CMK (cell line): Measurements from ENCODE around the gene EEA1.

ENCODE experiments used
- DNase-seq: peaks from one replicate; pipeline ENCODE4 v3.0.0-alpha.2; 2010; ENCODE audit warnings: low read depth

Gene EEA1

DNA sequence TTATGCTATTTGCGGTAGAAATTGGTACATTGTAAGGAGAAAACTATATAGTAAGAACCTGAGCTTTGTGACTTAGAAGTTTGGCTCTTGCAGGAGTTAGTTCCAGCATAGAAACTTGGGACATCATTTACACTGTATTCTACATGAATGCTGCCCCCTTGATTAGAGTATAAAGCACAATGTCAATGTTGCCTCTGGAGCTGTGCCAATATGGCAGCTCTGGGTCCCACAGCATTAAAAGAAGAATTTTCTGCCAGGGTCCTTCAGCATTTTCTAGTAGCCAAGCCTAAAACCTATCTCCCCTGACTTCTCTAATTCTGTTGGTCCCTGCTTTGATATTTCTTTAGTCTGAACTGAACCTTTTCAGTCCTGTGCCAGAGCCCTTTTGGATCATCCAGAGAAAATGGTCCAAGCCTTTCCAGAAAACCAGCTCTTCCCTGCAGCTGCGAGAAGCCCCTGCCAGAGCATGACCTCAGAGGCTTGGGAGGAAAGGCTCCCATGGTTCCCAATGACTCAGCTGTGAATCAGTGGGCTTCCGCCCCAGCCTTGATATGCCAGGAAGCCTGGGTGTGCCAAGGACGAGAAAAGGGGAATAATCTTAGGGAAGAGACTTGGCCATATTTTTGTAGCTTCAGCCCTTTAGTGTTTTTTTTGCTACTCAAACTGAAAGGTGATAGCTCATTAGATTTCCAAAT is 183.1 kb downstream of the EEA1 start:
- DNase-seq = no peak

DNA sequence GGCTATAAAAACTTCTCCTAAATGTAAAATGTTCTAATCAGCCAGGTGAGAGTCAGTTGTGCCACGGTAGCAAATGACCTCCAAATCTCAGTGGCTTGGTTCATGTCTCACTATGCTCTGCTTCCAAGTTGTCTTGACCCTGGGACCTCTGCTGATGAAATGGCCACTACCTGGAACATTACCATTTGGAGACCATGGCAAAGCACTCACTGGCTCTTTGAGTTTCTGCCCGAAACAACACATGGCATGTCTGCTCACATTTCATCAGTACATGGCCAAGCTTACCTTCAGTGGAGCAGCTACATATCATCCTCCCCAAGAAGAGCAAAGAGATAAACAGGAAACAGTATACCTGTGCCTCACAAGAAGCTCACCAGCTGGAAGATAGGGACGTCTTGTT is 186.1 kb downstream of the EEA1 start:
- no peak for DNase-seq

DNA sequence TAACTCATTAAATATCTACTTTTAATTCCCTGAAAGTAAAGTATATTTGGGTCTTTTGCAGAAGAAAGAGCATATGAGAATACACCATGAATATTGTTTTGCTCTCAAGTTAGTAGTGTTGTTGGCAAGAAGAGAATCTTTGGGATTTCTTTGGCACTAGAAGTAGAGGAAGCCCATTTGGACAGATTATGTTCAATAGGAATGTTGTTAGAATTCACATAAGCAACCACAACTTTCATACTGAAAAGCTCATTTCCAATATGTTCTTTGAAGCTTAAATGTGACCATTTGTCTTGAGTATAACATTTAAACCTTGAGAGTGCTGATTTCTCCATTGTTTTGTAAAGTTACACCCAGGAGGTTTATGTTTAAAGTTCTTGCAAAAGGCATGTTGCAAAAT is 188.7 kb downstream of the EEA1 start:
- DNase-seq = no peak

DNA sequence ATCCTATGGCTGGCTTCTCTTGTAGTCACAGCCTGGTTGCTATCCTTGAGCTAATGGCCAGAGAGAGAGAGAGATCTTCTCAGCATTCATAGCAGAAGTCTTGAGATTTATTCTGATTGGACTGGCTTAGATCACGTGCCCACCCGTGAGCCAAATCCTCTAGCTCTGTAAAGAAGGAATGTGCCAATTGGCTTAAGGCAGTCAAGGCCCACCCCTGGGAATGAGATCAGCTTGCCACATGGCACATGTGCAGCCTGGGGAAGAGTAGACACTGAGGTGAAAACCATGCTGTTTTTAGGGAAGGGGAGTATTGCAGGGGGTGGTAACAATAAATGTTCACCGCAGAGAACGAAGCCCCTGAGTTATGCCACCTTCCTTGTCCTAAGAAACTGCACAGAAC is 190.0 kb downstream of the EEA1 start:
- no peak for DNase-seq

DNA sequence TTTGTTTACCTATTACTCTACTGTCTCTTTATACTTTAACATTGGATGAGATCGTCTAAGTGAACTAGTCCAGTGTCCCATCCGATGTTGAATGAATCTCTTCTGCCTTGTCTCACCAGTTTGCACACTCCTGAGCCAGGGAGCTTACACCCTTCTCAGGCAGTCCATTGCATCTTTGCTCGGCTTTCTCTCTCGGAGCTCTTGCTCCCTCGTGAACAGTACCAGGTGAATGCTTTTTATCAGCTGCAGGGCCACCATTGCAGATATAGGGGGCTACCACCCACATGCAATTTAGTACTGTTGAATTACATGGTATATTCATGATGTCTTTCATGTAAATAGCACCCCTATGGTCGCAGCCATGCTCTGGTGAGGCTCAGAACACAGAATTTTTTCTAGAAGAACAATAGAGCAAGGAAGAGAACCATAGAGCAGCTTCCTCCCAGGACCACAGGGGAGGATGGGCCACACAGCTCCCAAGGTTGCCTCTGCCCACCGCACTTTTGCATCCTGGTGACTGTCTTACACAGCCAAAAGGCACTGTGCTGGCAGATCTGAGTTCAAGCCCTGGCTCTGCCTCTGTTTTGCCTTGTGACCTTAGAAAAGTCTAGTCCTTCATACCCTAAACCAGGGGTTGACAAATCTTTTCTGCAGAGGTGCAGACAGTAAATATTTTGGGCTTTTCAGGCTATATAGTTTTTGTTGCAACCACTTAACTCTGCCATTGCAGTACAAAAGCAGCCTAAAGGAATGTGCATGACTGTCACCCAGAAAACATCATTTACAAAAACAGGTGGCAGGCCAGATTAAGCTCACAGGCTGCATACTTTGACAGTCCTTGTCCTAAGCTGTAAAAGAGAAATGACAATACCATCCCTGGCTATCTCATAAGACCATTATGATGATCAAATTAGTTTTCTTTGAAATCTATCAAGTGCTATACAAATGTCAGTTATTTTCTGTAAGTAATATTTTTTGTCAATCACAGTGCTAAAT is 190.9 kb downstream of the EEA1 start:
- DNase-seq = no peak

DNA sequence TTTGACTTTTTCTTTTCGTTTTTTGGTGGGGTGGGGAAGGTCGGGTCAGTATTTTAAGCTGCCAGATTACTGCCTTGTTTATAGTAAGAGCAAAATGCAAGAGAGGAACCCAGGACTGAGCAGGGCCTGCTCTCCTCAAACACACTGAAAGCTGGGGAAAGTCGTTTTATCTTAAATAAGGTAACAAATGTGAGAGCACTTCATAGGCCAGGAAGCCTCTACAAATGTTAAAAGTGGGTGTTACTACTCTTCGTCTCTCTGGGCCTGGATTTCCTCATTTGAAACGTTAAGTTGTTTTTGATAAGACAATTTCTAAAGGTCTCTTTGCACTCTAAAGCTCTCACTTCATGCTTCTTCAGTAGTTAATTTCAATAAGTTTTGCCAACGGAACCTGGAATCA is 192.5 kb downstream of the EEA1 start:
- DNase-seq = no peak

DNA sequence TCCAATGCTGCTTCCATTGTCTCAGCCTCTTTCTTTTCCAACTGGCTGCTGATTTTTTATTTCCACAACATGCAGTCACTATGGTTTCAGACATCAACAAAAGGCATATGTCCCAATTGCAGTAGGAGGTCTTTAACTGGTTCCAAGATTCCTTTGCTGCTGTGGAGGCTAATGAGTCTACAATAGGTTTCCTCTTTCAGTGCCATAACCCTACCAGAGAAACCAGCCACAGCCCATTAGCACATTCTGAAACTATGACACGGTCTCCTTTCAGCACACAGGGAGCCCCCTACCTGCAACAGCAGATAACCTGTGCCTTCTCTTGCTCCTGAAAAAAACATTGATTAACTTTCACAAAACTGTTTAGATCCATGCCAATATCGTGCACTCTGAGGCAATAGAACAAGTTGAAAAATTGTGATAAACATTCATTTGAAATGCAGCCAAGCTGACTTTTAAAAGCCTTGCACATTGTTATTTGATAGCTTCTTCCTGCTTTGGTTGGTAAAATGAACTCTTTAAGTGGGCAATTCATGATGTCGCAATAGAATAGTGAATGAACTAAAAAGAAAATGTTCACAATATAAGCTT is 193.9 kb downstream of the EEA1 start:
- DNase-seq = no peak

GRCh38 chr12:92733661-92734060 is 195.4 kb downstream of the EEA1 start:
- DNase-seq = no peak

DNA sequence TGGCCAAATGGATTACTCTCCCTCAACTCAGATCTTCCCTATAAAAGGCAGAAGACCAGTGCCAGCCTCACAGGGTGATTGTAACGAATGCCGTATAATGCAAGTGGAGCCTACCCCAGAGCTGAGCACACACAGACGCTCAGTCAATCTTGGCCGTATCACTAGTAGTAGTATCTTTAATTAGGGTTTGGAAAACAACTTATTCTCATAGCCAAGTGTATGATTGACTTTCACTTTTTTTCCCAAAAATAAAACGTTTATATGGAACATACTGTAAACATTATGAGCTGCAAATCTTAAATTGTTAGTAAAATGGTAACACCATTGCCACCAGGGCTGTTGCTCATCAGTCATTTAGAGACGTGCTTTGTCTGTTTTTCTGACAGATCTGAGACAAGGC is 195.9 kb downstream of the EEA1 start:
- no peak for DNase-seq

GRCh38 chr12:92732716-92733115 is 196.4 kb downstream of the EEA1 start:
- no peak for DNase-seq

GRCh38 chr12:92732216-92732615 is 196.9 kb downstream of the EEA1 start:
- DNase-seq = no peak

- no peak for DNase-seq
Observed at GRCh38 chr12:92730758-92731157, 198.3 kb downstream of the EEA1 start.

DNA sequence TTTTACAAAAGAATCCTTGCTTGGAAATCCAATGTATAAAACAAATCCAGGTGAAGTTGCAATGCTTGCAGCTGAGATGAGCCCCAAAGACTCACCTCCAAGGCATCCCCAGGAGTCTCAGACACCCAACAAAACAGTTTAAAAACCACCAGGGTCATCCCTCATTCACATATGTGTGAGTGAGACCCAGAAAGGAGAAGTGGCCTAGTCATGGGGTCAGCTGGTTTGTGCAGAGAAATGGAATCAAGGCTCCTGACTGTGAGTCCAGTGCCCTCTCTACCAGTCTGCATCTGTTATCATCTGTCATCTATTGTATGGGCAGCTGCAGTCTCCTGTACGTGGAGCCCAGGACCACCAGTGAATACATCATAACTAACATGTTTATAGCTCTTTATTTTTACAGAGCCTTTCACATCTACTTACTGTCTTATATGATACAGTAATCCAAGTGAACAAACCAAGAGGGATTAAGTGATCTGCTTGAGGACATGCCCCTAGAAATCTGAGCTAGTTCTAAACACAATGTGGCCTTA is 199.3 kb downstream of the EEA1 start:
- DNase-seq = no peak

- DNase-seq = no peak
Observed at GRCh38 chr12:92726850-92727249, 202.2 kb downstream of the EEA1 start.

- DNase-seq = no peak
Observed at GRCh38 chr12:92722897-92723296, 206.2 kb downstream of the EEA1 start.

DNA sequence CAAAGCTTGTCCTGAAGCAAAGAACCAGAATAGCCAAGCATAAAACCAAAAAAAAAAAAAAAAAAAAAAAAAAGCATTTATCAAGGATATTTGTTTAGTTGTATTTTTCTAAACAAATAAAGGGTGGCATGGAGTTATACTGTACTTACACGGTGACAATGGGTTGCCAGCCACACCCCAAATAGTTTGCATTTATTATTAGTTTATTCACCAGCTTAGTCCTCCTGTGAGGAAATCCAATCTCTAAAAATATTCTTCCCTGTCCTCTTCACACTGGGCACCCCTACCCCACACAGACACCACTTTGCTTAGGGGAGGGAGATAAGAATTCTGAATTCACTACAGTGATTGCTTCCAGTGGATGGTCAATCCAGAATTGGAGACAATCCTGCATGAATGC is 207.4 kb downstream of the EEA1 start:
- DNase-seq = no peak

DNA sequence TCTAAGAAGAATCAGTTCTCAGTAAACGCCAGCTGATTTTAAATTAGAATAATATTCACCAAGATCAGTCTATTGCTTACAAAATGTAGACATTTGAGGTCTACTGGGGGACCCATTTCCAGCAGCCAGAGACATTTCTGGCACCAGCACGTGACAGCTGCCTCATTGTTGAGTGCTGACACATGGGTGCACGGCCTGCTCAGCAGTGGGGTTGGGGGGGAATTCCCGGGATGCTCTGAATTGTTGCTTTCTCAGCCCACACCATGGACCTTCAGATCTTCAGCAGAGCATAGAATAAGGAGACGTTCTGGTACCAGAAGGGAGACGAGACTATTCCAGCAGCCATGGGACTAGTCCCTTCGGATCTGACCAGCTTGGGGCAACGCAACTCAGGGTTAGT is 208.0 kb downstream of the EEA1 start:
- no peak for DNase-seq
